Adipose tissue (tissue), 3 donors: ENCODE measurements around the gene CSF2RB. TPM values are rescaled to one million over a fixed set of nuclear protein-coding genes. Genes with fewer than 3 reads are reported as not detected.

Source experiments
- H3K27ac ChIP-seq: one replicate; pipeline ENCODE4 v1.5.1; 2013; ENCODE audit warnings: low read depth, low read length
- WGBS, 3 donors: extraction: QIAGEN DNeasy Blood & Tissue Kit; methylation state at CpG; one replicate each; pipeline ENCODE4 v1.1.7; 2013; 5-methylcytosine and 5-hydroxymethylcytosine counted together
- polyA plus RNA-seq, 3 donors: library from polyadenylated mRNA; stranded (reverse); fragments of 200-250 nt; gene quantifications; one replicate each; pipeline ENCODE4 v1.2.3, GENCODE V29; 2013
- donor health status: healthy with polysubstance abuse.
- donor health status: Bipolar disorder and iron deficiency.
- donor health status: healthy.

The CSF2RB gene
- polyA plus RNA-seq, 3 donors, result 0.89 to 8.6 (median 4.9) TPM

- H3K27ac ChIP-seq, result no peak overlapping the region
- 48 to 60% (median 56%) methylated on average over 5 of the region's 5 CpGs for WGBS, 3 donors
These were observed 28.9 kb upstream of the CSF2RB start for GRCh38 chr22:36884349-36885158.

DNA sequence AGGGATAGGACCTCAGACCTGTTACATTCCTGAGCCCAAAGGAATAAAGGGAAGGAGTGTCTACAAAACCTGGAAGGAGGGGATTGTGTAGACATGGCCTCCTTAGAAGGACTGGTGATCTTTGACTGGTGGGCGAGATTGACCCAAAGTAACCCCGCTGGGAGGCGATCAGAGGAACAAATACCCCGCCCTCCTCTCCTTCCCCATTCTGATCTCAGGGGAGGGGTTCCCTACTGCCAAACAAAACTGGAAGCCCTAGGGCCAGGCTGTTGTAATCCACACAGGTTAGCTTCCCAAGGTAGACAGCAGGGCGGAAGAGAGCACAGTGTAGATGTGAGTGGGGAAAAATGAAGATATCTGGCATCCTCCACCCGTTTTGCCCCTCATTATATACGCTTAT is 28.0 kb upstream of the CSF2RB start:
- no peak overlapping the region for H3K27ac ChIP-seq
- 63 to 79% (median 73%) methylated on average over 7 of the region's 7 CpGs for WGBS, 3 donors

DNA sequence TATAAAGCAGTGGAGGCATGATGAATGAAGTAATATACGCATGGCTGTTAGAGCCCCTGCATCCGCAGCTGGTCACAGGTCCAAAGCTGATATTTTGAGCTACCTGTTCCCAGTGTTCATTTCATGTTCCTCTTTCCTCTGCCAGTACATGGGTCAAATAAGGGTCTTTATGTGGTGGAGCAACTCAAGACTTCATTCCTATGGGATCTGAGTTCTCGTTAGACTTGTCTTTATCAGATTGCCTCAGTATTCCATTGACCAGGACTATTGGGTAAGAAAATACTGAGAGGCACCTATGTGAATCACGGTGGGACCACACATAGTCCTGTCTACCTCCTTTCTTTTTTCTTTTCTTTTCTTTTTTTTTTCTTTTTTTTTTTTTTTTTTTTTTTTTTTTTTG is 27.4 kb upstream of the CSF2RB start:
- no peak overlapping the region for H3K27ac ChIP-seq
- WGBS, 3 donors, result 82 to 93% (median 89%) methylated on average over 4 of the region's 4 CpGs

GRCh38 chr22:36887162-36887561 is 26.3 kb upstream of the CSF2RB start:
- H3K27ac ChIP-seq, result no peak overlapping the region
- 66 to 85% (median 79%) methylated on average over 4 of the region's 4 CpGs for WGBS, 3 donors

DNA sequence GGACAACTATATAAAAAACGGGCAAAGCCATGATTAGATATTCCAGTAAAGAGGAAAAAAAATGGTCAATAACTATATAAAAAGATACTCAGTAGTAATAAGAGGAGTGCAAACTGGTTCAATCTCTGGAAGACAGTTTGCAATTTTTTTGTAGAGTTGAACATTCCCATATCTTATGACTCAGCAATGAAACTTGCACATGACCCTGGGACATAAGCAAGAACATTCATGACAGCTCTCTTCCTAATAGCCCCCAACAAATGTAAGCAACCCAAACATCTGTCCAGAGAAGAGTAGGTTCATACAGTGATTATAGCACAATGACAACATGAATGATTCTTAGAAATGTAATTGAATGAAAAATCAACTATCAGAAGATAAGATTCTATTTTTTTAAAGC is 21.8 kb upstream of the CSF2RB start:
- no peak overlapping the region for H3K27ac ChIP-seq
- WGBS, 3 donors, result 64 to 91% (median 83%) methylated on average over 1 of the region's 1 CpG

GRCh38 chr22:36892292-36892691 is 21.1 kb upstream of the CSF2RB start:
- no peak overlapping the region for H3K27ac ChIP-seq
- 29 to 39% (median 37%) methylated on average over 2 of the region's 2 CpGs for WGBS, 3 donors

GRCh38 chr22:36893262-36893661 is 20.2 kb upstream of the CSF2RB start:
- WGBS, 3 donors, result 71 to 83% (median 77%) methylated on average over 3 of the region's 3 CpGs

GRCh38 chr22:36894266-36894665 is 19.2 kb upstream of the CSF2RB start:
- H3K27ac ChIP-seq, result no peak overlapping the region
- WGBS, 3 donors, result 85 to 93% (median 93%) methylated on average over 1 of the region's 1 CpG

More at GRCh38 chr22:36893262-36893661, 20.2 kb upstream of the CSF2RB start:
- no peak overlapping the region for H3K27ac ChIP-seq

DNA sequence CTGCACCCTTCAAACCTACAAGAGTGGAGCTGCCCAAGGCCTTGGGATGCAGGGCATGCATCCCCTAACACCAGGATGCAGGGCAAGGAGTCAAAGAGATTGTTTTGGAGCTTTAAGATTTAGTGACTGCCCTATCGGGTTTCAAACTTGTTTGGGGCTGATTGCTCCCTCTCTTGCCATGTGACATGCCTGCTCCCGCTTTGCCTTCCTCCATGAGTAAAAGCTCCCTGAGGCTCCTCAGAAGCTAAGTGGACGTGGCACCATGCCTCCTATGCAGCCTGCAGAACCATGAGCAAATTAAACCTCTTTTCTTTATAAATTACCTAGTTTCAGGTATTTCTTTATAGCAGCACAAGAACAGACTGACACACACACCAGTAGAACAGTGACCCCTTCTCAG is 15.8 kb upstream of the CSF2RB start:
- 66 to 76% (median 71%) methylated on average over 3 of the region's 3 CpGs for WGBS, 3 donors
- no peak overlapping the region for H3K27ac ChIP-seq

DNA sequence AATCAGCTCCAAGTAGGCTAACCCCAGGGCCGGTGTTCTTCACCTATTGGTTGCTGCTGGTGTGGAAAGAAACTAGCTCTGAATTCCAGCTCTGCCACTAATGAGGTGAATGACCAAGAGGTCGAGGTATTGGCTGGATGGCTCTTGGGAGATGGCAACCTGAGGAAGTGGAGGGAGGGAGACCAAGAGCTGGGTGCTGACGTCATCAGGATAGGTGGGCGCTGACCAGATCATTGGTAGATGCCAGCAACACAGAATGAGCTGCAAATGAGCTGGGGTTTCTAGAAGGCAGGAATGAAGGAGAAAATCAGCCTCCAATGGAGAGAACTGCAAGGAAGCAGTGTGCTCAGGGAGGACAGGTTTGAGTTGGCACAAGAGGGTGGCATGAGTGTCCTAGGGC is 14.7 kb upstream of the CSF2RB start:
- H3K27ac ChIP-seq, result no peak overlapping the region
- 83 to 89% (median 88%) methylated on average over 4 of the region's 4 CpGs for WGBS, 3 donors

DNA sequence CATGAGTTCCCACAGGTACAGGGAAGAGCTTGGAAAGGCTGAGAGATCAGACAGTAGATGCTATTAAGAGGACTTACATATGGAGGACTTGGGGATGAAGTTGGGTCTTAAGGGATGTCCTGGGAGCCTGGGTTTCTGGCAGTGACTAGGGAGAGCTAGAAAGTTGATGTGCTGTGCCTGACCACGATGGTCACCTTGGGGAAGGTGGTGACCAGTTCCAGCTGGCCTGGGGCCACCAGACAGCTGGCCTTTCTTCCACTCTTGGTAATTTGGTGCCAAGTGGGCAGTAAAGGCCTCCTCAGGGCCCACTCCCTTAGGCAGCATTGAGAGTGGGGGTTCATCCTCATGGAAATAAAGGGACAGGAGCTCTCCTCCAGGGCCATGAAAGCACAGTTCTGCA is 13.9 kb upstream of the CSF2RB start:
- H3K27ac ChIP-seq, result no peak overlapping the region
- 44 to 78% (median 62%) methylated on average over 1 of the region's 1 CpG for WGBS, 3 donors

- 56 to 81% (median 58%) methylated on average over 2 of the region's 2 CpGs for WGBS, 3 donors
These were observed 13.2 kb upstream of the CSF2RB start for GRCh38 chr22:36900225-36900624.

GRCh38 chr22:36900880-36901279 is 12.5 kb upstream of the CSF2RB start:
- WGBS, 3 donors, result 32 to 46% (median 43%) methylated on average over 4 of the region's 4 CpGs
- H3K27ac ChIP-seq, result no peak overlapping the region

More at GRCh38 chr22:36900225-36900624, 13.2 kb upstream of the CSF2RB start:
- H3K27ac ChIP-seq, result no peak overlapping the region

DNA sequence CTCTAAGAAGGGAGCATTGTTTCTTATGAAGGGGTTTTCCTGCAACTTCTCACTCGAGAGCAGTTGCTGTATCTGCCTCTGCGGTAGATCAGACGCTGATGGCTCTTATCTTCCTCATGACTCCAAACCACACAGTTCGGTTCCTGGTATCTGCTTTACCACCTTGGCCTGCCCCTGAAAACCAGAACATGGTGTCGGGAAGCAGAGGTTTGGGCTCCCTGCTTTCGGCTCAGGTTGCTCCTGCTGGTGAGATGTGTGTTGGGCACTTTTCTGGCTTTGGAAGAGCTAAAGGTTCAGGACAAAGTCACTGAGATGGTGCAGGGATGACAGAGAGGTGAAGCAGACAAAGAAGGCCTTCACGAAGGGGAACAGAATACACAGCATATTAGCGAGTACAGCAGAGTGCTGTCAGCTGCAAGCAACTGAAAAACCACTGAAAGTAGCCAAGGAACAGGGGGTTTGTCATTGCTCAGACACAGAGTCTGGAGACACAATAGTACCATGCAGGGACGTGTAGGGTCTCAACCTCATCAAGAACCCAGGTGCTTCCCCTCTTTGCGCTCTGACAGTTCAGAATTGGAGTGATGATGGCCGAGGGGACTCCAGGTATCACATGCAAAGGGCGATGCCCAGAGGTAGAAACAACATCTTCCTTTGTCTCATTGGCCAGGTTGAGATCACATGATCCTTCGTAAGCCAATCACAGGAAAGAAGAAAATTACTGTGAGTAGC is 11.9 kb upstream of the CSF2RB start:
- WGBS, 3 donors, result 75 to 85% (median 81%) methylated on average over 13 of the region's 13 CpGs
- H3K27ac ChIP-seq, result no peak overlapping the region

DNA sequence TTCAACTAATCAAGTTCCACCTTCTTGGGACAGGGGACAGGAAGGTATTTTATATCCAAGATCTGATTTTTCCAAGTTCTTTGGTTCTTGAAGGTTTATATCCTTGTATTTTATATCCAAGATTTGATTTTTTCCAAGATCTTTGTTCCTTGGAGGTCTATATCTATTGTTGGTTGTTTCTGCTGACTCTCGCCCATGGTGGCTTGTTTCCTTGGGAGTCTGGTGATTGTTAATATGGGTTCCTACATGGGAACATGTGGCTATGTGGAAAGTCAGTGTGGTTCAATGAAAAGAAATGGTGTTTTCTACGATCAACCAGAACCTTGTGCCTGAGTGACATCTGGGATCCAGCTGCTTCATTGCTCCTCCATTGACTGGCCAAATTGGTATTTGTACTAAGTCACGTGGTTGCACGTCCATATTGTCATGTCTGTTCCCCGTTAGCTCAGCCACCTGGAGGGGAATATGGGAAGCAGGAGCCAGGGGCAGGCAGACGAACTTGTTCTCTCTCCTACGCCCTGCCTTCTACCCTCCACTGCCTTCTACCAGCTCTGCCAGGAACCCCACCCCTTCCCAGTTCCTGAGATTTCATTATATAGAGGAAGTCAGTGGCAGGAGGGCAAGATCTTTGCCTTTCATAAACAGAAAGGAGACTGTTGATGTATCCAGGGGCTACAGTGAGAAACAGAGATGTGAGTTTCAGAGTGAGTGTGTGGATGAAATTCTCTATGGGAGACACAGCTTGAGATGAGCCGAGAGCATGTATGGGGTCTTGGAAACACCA is 11.1 kb upstream of the CSF2RB start:
- H3K27ac ChIP-seq, result no peak overlapping the region
- WGBS, 3 donors, result 57 to 85% (median 58%) methylated on average over 8 of the region's 8 CpGs

GRCh38 chr22:36904260-36904880 is 9.1 kb upstream of the CSF2RB start:
- WGBS, 3 donors, result 69 to 72% (median 70%) methylated on average over 6 of the region's 6 CpGs
- no peak overlapping the region for H3K27ac ChIP-seq

GRCh38 chr22:36907253-36908195 is 5.9 kb upstream of the CSF2RB start:
- H3K27ac ChIP-seq, result no peak overlapping the region
- 79 to 85% (median 80%) methylated on average over 7 of the region's 7 CpGs for WGBS, 3 donors

- H3K27ac ChIP-seq, result no peak overlapping the region
These were observed 3.0 kb upstream of the CSF2RB start for GRCh38 chr22:36910461-36910860.
